NCI-H748 treated with DMSO at 0.1 percent for 48 hours (cell line): ENCODE results near the gene CTNNBL1.

ENCODE experiments used
- DNase-seq: peaks from one replicate; lab custom pipeline; 2025; lab: John Stamatoyannopoulos, UW

Gene CTNNBL1

GRCh38 chr20:37880726-37881591 is 187.1 kb downstream of the CTNNBL1 start:
- DNase-seq = no peak

DNA sequence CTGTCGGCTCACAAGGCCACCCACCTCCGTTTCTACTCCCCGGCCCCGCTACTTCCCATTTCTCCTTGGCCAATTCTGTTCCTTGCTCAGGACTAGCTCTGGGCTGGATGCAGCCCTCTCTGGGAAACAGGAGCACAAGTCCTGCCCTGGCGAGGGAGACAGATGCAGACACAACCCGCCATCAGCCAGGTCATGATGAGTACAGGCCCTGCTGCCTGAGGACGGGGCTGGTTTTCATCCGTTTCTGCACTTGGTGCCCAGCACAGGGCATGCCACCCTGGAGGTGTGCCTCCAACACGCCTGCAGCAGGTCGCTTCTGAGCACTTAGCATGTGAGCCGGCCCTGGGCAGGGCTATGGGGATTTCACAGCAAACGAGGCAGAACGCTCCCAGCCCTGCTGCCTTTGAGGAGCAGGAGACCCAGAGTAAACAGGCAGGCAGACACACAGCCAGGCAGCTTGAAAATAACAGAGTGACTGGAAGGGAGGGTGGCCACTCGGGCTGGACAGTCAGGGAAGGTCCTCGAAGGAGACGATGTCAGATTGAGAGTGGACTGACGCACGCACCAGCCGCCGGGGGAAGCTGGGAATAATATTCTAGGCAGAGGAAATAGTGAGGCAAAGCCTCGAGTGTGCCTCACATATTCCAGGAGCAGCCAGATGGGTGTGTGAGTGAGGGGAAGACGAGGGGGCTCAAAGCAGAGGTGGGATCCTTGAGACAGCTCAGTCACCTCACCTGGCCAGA is 187.9 kb downstream of the CTNNBL1 start:
- no peak for DNase-seq

DNA sequence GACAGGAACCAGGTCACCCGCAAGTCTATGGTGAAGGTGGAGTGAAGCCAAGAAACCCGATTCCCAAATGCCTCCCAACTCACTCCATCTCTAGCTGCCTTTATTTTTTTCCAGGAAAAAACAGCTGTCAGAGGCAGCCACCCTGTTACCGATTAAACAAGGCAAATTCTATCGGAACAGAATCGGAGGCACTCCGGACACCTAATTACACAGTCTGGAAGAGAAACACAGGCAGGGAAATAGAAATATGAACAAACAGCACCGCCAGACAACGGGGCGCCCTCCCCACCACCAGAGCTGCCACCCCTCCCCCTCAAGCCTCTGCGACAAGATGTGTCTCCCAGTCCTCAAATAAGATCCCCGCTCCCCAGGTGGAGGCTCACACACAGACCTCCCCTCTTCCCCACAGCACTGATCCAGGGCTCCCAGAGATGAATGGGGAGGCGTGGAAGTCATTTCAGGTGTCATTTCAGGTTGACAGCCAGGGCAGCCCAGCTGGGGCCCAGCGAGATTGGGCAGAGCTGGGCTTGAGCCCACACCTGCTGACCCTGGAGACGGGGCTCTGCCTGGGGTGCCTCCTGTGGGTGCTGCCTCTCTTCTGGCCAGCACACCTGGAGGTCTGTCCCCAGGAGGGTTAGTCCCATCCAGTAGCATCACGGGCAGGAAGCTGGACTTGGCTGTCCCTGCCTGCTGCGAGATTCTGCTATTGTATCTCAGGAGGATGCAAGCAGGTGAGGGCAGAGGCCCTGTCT is 189.3 kb downstream of the CTNNBL1 start:
- DNase-seq = no peak

DNA sequence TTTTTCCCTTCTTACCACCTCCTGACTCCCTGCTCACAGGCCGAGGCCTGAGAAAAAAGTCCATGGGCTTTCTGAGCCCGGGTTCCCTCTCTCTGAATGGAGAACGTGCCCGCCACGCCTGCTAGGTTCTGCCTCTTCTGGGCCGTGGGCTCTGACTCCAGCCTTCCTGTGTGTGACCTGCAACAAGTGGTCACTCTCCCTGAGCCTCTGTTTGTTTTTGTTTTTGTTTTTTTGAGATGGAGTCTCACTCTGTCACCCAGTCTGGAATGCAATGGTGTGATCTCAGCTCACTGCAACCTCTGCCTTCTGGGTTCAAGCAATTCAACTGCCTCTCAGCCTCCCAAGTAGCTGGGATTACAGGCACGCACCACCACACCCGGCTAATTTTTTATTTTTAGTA is 191.2 kb downstream of the CTNNBL1 start:
- DNase-seq = no peak

DNA sequence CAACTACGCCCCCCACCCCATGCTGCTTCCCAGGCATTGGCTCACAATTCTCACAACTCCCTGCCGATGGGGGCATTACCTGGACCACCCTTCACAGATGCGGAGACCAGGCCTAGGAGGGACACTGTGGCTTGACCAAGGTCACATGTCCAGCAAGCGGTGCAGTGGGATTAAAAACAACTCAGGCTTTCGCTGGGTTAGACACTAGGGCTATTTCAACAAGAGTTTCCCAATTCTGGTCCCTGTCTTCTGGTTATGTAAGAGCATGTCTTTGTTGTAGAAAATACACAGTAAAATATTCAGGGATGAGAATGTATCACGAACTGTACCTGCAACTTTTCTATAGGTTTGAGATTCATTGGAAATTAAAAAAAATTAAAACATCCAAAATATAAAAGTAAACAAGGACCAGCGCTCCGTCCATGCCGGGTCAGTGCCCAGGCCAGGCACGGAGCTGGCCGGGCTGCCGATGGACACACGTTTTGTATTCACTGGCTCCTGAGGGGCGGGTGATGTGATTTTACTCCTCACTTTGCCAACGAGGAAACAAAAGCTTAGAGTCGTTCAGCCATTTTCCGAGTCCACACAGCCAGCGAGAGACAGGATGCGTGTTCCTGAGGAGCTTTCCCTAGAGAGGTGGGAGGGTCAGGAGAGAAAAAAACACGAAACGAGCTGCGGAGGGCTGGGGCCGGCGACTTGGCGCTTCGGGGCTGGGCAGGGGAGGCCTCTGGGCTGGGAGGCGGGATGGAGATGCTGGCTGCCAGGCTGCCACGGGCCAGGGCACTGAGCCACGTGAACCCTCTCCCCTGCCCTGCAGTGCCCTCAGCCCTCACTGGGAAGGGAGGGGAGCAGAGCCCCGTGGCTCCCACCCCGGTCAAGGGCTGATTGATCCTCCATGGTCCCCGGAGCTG is 192.0 kb downstream of the CTNNBL1 start:
- DNase-seq = no peak

- DNase-seq = no peak
Observed at GRCh38 chr20:37886851-37887297, 193.0 kb downstream of the CTNNBL1 start.

- no peak for DNase-seq
Observed at GRCh38 chr20:37888641-37889040, 194.8 kb downstream of the CTNNBL1 start.

GRCh38 chr20:37890108-37890507 is 196.3 kb downstream of the CTNNBL1 start:
- no peak for DNase-seq

GRCh38 chr20:37890643-37891042 is 196.8 kb downstream of the CTNNBL1 start:
- DNase-seq = no peak

DNA sequence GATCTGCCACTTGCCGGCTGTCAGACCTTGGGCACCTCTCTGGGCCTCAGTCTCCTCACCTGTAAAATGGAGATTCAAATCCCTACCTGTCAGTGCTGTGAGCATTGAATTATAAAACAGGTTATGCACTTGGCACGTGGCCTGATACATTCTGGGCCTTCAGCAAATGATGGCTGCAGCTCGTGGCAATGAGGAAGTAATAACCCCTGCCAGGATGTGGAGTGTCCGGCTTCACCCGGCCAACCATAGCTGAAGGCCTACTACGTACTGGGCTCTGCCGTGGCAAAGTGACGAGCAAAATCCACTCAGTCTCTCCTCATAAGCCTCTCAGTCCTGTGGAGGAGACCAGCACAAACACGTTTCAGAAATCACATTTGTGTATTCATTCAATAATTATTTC is 198.2 kb downstream of the CTNNBL1 start:
- no peak for DNase-seq

GRCh38 chr20:37893566-37894241 is 199.9 kb downstream of the CTNNBL1 start:
- DNase-seq = no peak

DNA sequence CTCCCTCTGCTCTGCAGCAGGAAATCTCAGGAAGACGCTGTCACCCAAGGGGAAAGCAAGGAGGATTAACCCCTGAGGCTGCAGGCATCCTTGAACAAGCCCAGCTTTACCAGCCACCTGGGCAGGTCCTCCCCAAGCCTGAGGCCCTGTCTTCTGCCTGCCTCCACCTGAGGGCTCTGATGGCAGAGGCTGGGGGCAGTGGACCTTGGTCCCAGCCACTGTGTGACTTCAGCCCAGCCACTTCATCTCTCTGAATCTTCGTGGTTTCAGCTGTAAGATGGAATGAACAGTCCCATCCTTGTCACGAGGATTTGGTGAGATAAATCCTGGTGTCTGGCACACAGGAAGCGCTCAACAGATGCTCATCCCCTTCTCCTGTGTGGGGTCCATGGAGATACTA is 200.6 kb downstream of the CTNNBL1 start:
- no peak for DNase-seq

GRCh38 chr20:37895166-37895565 is 201.3 kb downstream of the CTNNBL1 start:
- peak; percentile 12 for DNase-seq

GRCh38 chr20:37896932-37897548 is 203.2 kb downstream of the CTNNBL1 start:
- no peak for DNase-seq

- DNase-seq = no peak
Observed at GRCh38 chr20:37898233-37899104, 204.6 kb downstream of the CTNNBL1 start.

GRCh38 chr20:37899105-37900045 is 205.5 kb downstream of the CTNNBL1 start:
- DNase-seq = no peak

- DNase-seq = no peak
Observed at GRCh38 chr20:37901240-37901639, 207.4 kb downstream of the CTNNBL1 start.
